IMR-90 (cell line): ENCODE measurements around the gene GBA2. TPM values are rescaled to one million over a fixed set of nuclear protein-coding genes. Genes with fewer than 3 reads are reported as not detected.

Source experiments
- ATAC-seq: fragments of 200-7000 bp; cut with Tn5 transposase; 2 replicates; pipeline ENCODE4 v1.9.1; 2020; ENCODE audit warnings: low read depth, mild to moderate bottlenecking, moderate library complexity
- BruUV-seq: library from RNA; stranded (reverse); fragments of 400-500 nt; replicated peaks from 2 replicates; lab custom pipeline; 2021; lab: Mats Ljungman, UMichigan
- CTCF ChIA-PET: fragments of 300-600 bp; formaldehyde crosslinking; extraction: SDS; loops from one replicate; lab custom pipeline; 2021; ENCODE audit warnings: antibody characterized with exemption; lab: Yijun Ruan, JAX
- POLR2A ChIA-PET: fragments of 300-600 bp; sonication (Branson Sonifier 250); formaldehyde crosslinking; loops from one replicate; lab custom pipeline; 2022; ENCODE audit warnings: antibody characterized with exemption; ENCODE audit not compliant: unreplicated experiment; lab: Charles Lee
- DNase-seq: peaks from one replicate; pipeline ENCODE4 v3.0.0; 2013
- H2AFZ ChIP-seq: replicated peaks from 2 replicates; pipeline ENCODE3; 2013; ENCODE audit warnings: low read length, mild to moderate bottlenecking; ENCODE audit not compliant: poor library complexity
- H2AK5ac ChIP-seq: 2 replicates; pipeline ENCODE4 v1.6.1; 2013; ENCODE audit warnings: low read depth, low read length, inconsistent platforms
- H2AK9ac ChIP-seq: replicated peaks from 2 replicates; pipeline ENCODE3; 2013; ENCODE audit warnings: mild to moderate bottlenecking, low read depth, low read length, moderate library complexity; ENCODE audit not compliant: poor library complexity
- H2BK120ac ChIP-seq: 2 replicates; pipeline ENCODE4 v1.6.1; 2013; ENCODE audit warnings: low read depth, low read length, inconsistent platforms
- H2BK15ac ChIP-seq: 3 replicates; pipeline ENCODE4 v1.6.1; 2013; ENCODE audit warnings: low read depth, low read length, inconsistent platforms
- H2BK20ac ChIP-seq: 2 replicates; pipeline ENCODE4 v1.6.1; 2013; ENCODE audit warnings: low read depth, mild to moderate bottlenecking, inconsistent platforms, low read length, moderate library complexity
- H2BK5ac ChIP-seq: 2 replicates; pipeline ENCODE4 v1.6.1; 2013; ENCODE audit warnings: mild to moderate bottlenecking, low read depth, low read length, inconsistent platforms; ENCODE audit not compliant: poor library complexity, severe bottlenecking
- H3K14ac ChIP-seq: replicated peaks from 2 replicates; pipeline ENCODE4 v1.6.1; 2013; ENCODE audit warnings: low read depth, low read length, inconsistent platforms
- H3K18ac ChIP-seq: 2 replicates; pipeline ENCODE4 v1.6.1; 2013; ENCODE audit warnings: low read depth, low read length, control low read depth
- H3K23ac ChIP-seq: 2 replicates; pipeline ENCODE4 v1.6.1; 2013; ENCODE audit warnings: low read depth, low read length, inconsistent platforms
- H3K27ac ChIP-seq: 2 replicates; pipeline ENCODE4 v1.5.1; 2013; ENCODE audit warnings: mild to moderate bottlenecking, control low read depth, low read length; ENCODE audit not compliant: insufficient read depth
- H3K27me3 ChIP-seq: 2 replicates; pipeline ENCODE4 v1.6.1; 2013; ENCODE audit warnings: low read length; ENCODE audit not compliant: control insufficient read depth, insufficient read depth
- H3K36me3 ChIP-seq: 2 replicates; pipeline ENCODE4 v1.6.1; 2013; ENCODE audit warnings: low read length, mixed read lengths; ENCODE audit not compliant: control insufficient read depth, insufficient read depth
- H3K4ac ChIP-seq: 2 replicates; pipeline ENCODE4 v1.6.1; 2013; ENCODE audit warnings: low read depth, low read length, inconsistent platforms
- H3K4me1 ChIP-seq: 2 replicates; pipeline ENCODE4 v1.6.1; 2013; ENCODE audit warnings: low read length, mixed read lengths; ENCODE audit not compliant: control insufficient read depth, insufficient read depth
- H3K4me2 ChIP-seq: 2 replicates; pipeline ENCODE4 v1.6.1; 2013; ENCODE audit warnings: low read depth, mild to moderate bottlenecking, control low read depth, low read length, moderate library complexity
- H3K4me3 ChIP-seq: 2 replicates; pipeline ENCODE4 v1.5.1; 2013; ENCODE audit warnings: low read depth, mild to moderate bottlenecking, control low read depth, low read length, moderate library complexity; ENCODE audit not compliant: insufficient read depth
- H3K56ac ChIP-seq: 2 replicates; pipeline ENCODE4 v1.6.1; 2013; ENCODE audit warnings: low read length, inconsistent platforms; ENCODE audit not compliant: insufficient read depth; ENCODE audit errors: extremely low read depth
- H3K79me1 ChIP-seq, 2 experiments: 2 replicates each; pipeline ENCODE4 v1.6.1; 2013; ENCODE audit warnings: low read length in 2 of 2, inconsistent platforms in 1 of 2, low read depth in 1 of 2
- H3K9ac ChIP-seq: 2 replicates; pipeline ENCODE4 v1.6.1; 2013; ENCODE audit warnings: low read depth, low read length, control low read depth
- H3K9me1 ChIP-seq: 2 replicates; pipeline ENCODE4 v1.6.1; 2013; ENCODE audit warnings: low read length, inconsistent platforms; ENCODE audit not compliant: insufficient read depth
- H3K9me3 ChIP-seq: 2 replicates; pipeline ENCODE4 v1.6.1; 2013; ENCODE audit warnings: low read length; ENCODE audit not compliant: control insufficient read depth, insufficient read depth
- H4K20me1 ChIP-seq: 2 replicates; pipeline ENCODE4 v1.6.1; 2013; ENCODE audit warnings: low read length, inconsistent platforms; ENCODE audit not compliant: insufficient read depth
- H4K5ac ChIP-seq: 2 replicates; pipeline ENCODE4 v1.6.1; 2013; ENCODE audit warnings: mild to moderate bottlenecking, low read depth, low read length, control low read depth
- H4K8ac ChIP-seq, 2 experiments: 2 replicates each; pipeline ENCODE4 v1.6.1; 2013; ENCODE audit warnings: low read depth in 2 of 2, low read length in 2 of 2, control low read depth in 1 of 2, inconsistent platforms in 1 of 2
- H4K91ac ChIP-seq: 2 replicates; pipeline ENCODE4 v1.6.1; 2013; ENCODE audit warnings: low read depth, low read length, inconsistent platforms; ENCODE audit not compliant: insufficient read depth
- BHLHE40 ChIP-seq: fragments of 150-350 bp; IDR thresholded peaks from 2 replicates; pipeline ENCODE4 v1.6.1; 2016; ENCODE audit warnings: mild to moderate bottlenecking, low read depth, low read length
- CEBPB ChIP-seq: IDR thresholded peaks from 2 replicates; pipeline ENCODE4 v1.6.1; 2012; ENCODE audit warnings: low read depth, low read length, improper control_type of control experiment
- CHD1 ChIP-seq: IDR thresholded peaks from 2 replicates; pipeline ENCODE4 v1.6.1; 2012; ENCODE audit warnings: low read depth, low read length, improper control_type of control experiment
- CTCF ChIP-seq: conservative IDR thresholded peaks from 2 replicates; pipeline ENCODE4 v1.5.1; 2012; ENCODE audit warnings: mild to moderate bottlenecking, low read depth, low read length, improper control_type of control experiment
- FOS ChIP-seq: fragments of 150-350 bp; IDR thresholded peaks from 2 replicates; pipeline ENCODE4 v1.6.1; 2016; ENCODE audit warnings: low read depth, low read length
- MAFK ChIP-seq: IDR thresholded peaks from 2 replicates; pipeline ENCODE4 v1.6.1; 2012; ENCODE audit warnings: low read depth, low read length, improper control_type of control experiment
- MAZ ChIP-seq: IDR thresholded peaks from 2 replicates; pipeline ENCODE4 v1.6.1; 2012; ENCODE audit warnings: low read depth, mild to moderate bottlenecking, low read length, improper control_type of control experiment, moderate library complexity, borderline replicate concordance
- MXI1 ChIP-seq: IDR thresholded peaks from 2 replicates; pipeline ENCODE4 v1.6.1; 2012; ENCODE audit warnings: low read depth, mild to moderate bottlenecking, low read length, moderate library complexity, borderline replicate concordance
- NFE2L2 ChIP-seq: fragments of 150-350 bp; IDR thresholded peaks from 2 replicates; pipeline ENCODE4 v1.6.1; 2016; ENCODE audit warnings: low read depth, mild to moderate bottlenecking, low read length
- POLR2A ChIP-seq: IDR thresholded peaks from 2 replicates; pipeline ENCODE4 v1.6.1; 2012; ENCODE audit warnings: mild to moderate bottlenecking, low read depth, low read length
- RAD21 ChIP-seq: IDR thresholded peaks from 2 replicates; pipeline ENCODE4 v1.6.1; 2012; ENCODE audit warnings: low read length, improper control_type of control experiment
- SMC3 ChIP-seq: fragments of 150-350 bp; IDR thresholded peaks from 2 replicates; pipeline ENCODE4 v1.6.1; 2016; ENCODE audit warnings: low read depth, mild to moderate bottlenecking, antibody characterized with exemption, low read length, moderate library complexity
- USF2 ChIP-seq: fragments of 150-350 bp; IDR thresholded peaks from 2 replicates; pipeline ENCODE4 v1.6.1; 2017; ENCODE audit warnings: mild to moderate bottlenecking, antibody characterized with exemption, low read length, low read depth
- WGBS, 2 experiments: methylation state at CpG; one replicate each; pipeline versions ENCODE4 v1.1.5 to v1.1.7; 2013; ENCODE audit warnings: missing lambda C conversion rate in 2 of 2; ENCODE audit not compliant: insufficient read length in 1 of 2; ENCODE audit errors: extremely low coverage in 2 of 2; 5-methylcytosine and 5-hydroxymethylcytosine counted together
- dilution Hi-C: fragments of 300-500 bp; cut with HindIII; formaldehyde crosslinking; loops from one replicate; pipeline ENCODE4 v1.14.3; 2018; ENCODE audit warnings: low sequenced_read_pairs; ENCODE audit not compliant: unreplicated experiment
- in situ Hi-C: fragments of 300-500 bp; cut with MboI; formaldehyde crosslinking; loops from 3 replicates; pipeline ENCODE4 v1.14.3; 2019; ENCODE audit warnings: low sequenced_read_pairs, inconsistent platforms, mixed read lengths
- intact Hi-C: fragments of 100-400 bp; cut with micrococcal nuclease; formaldehyde crosslinking; loops from 2 replicates; pipeline ENCODE4 v1.10.0; 2022
- polyA plus RNA-seq, 3 experiments: library from polyadenylated mRNA; depleted of rRNA; stranded (reverse); fragments of >200 nt; gene quantifications; 2 replicates each; pipeline ENCODE4 v1.2.3, GENCODE V29; 2012; ENCODE audit warnings: low replicate concordance in 1 of 3
- total RNA-seq: library from RNA; depleted of rRNA; stranded (reverse); fragments of >200 nt; gene quantifications from 2 replicates; pipeline ENCODE4 v1.2.3, GENCODE V29; 2012

GBA2 gene
- total and polyA plus RNA-seq, 2 of the 4 experiments (the other 2 are of a cell fraction), result 18.1 to 38.2 TPM

GRCh38 chr9:35705372-35705771, 43.7 kb downstream of the GBA2 start:
- H3K79me1 ChIP-seq, result peaks cover 57 to 64% of the 10 kb centered on the region in 2 experiments
- no peak for DNase-seq
- H4K8ac ChIP-seq, result no peak overlapping the region
- no peak overlapping the region for H3K4me3 ChIP-seq
- no peak overlapping the region for H3K4ac ChIP-seq
- peaks cover 7% of the 10 kb centered on the region for H3K9me1 ChIP-seq
- H3K36me3 ChIP-seq, result peaks cover 82% of the 10 kb centered on the region
- dilution Hi-C loops, result no loop called here
- no peak overlapping the region for H4K91ac ChIP-seq
- no peaks in the 10 kb centered on the region for H3K27me3 ChIP-seq
- WGBS, 2 experiments, result no CpG with 5 or more reads among the region's 8 CpGs
- H3K4me1 ChIP-seq, result no peaks in the 10 kb centered on the region
- POLR2A ChIA-PET, result no interaction called here
- H4K5ac ChIP-seq, result no peak overlapping the region
- TF ChIP-seq CTCF (no peak), FOS (no peak), POLR2A (no peak), USF2 (no peak), CEBPB (no peak), SMC3 (no peak), MAZ (no peak), MAFK (no peak), CHD1 (no peak), NFE2L2 (no peak), MXI1 (no peak), BHLHE40 (no peak), RAD21 (no peak)
- H3K18ac ChIP-seq, result no peak overlapping the region
- CTCF ChIA-PET, result interaction anchor here (0.6 to 1.2 kb wide), 2 partner anchors 9 to 94 kb away, joined by 3 to 4 read pairs; no protein-coding TSS in a partner anchor
- in situ Hi-C loops, result no loop called here
- H3K27ac ChIP-seq, result no peak overlapping the region
- ATAC-seq, result no peak
- intact Hi-C loops, result no loop called here
- H2AK9ac ChIP-seq, result no peak overlapping the region
- no peak overlapping the region for H3K9ac ChIP-seq
- H2AFZ ChIP-seq, result no peak overlapping the region
- H2AK5ac ChIP-seq, result no peak overlapping the region
- no peak overlapping the region for H2BK15ac ChIP-seq
- no peak overlapping the region for H3K23ac ChIP-seq
- H4K20me1 ChIP-seq, result peaks cover 12% of the 10 kb centered on the region; the same call in 1 of the 2 replicates
- H3K56ac ChIP-seq, result no peak overlapping the region
- BruUV-seq, result no TSS peak
- H3K4me2 ChIP-seq, result no peak overlapping the region
- no peak overlapping the region for H3K14ac ChIP-seq
- H2BK5ac ChIP-seq, result no peak overlapping the region
- no peak overlapping the region for H2BK20ac ChIP-seq
- no peak overlapping the region for H2BK120ac ChIP-seq
- H3K9me3 ChIP-seq, result no peaks in the 10 kb centered on the region
